ENCODE results near the gene MAP3K12.

GRCh38 chr12:53476769-53477209, 22.5 kb downstream of the MAP3K12 start:
- TF ChIP-seq SP1 (IDR thresholded peaks at IDR 0.05; ENCODE audit: low read depth, low read length) (no peak), EGR1 (IDR thresholded peaks at IDR 0.05; ENCODE audit: borderline replicate concordance, low read depth, low read length) (no peak), EZH2 (IDR thresholded peaks at IDR 0.05; ENCODE audit: low read depth, low read length, severe bottlenecking) (no peak), POLR2A (IDR thresholded peaks at IDR 0.05; ENCODE audit: control extremely low read depth in 1 of 2, low read depth in 2 of 2, low read length in 2 of 2) (peak; percentile 42 to 71; a peak in 2 of 3 replicates), CTCF (IDR thresholded peaks at IDR 0.05; ENCODE audit: control extremely low read depth in 1 of 3, insufficient read depth in 1 of 3, low read depth in 1 of 3, low read length in 3 of 3) (peak in 2 of 3 experiments; percentile 37 to 47; a peak in 2 of 4 replicates), TCF12 (IDR thresholded peaks at IDR 0.05; ENCODE audit: low read depth, low read length) (no peak), MAX (IDR thresholded peaks at IDR 0.05) (no peak), GTF2F1 (IDR thresholded peaks at IDR 0.05; ENCODE audit: borderline replicate concordance, low read depth, low read length) (no peak), TAF1 (IDR thresholded peaks at IDR 0.05; ENCODE audit: low read depth, low read length) (no peak), HDAC6 (IDR thresholded peaks at IDR 0.05; ENCODE audit: low read depth, low read length) (no peak), BRCA1 (IDR thresholded peaks at IDR 0.05; ENCODE audit: low read depth, low read length) (no peak), USF2 (IDR thresholded peaks at IDR 0.05; ENCODE audit: low read length) (no peak)
